Neuronal stem cell (in vitro differentiated cells): ENCODE results near the gene ARID3C.
A peak's percentile ranks its signal among the peaks of the same experiment; 100 is the strongest.

ENCODE experiments used
- DNase-seq: peaks from one replicate; pipeline ENCODE4 v3.0.0-alpha.2; 2013; ENCODE audit warnings: low spot score
- H2AFZ ChIP-seq: one replicate; pipeline ENCODE4 v1.6.1; 2013; ENCODE audit warnings: mild to moderate bottlenecking, low read length, inconsistent platforms
- H2AK5ac ChIP-seq: 2 replicates; pipeline ENCODE4 v1.6.1; 2013; ENCODE audit warnings: low read depth, mild to moderate bottlenecking, inconsistent platforms, low read length, moderate library complexity, mixed read lengths
- H2BK120ac ChIP-seq: 2 replicates; pipeline ENCODE4 v1.6.1; 2013; ENCODE audit warnings: low read depth, mild to moderate bottlenecking, inconsistent platforms, low read length, moderate library complexity, mixed read lengths
- H2BK12ac ChIP-seq: one replicate; pipeline ENCODE4 v1.6.1; 2013; ENCODE audit warnings: low read length, inconsistent platforms
- H2BK15ac ChIP-seq: 2 replicates; pipeline ENCODE4 v1.6.1; 2013; ENCODE audit warnings: mild to moderate bottlenecking, low read length, inconsistent platforms, mixed read lengths
- H2BK5ac ChIP-seq: one replicate; pipeline ENCODE4 v1.6.1; 2013; ENCODE audit warnings: inconsistent platforms, mild to moderate bottlenecking, low read length, moderate library complexity
- H3K14ac ChIP-seq: one replicate; pipeline ENCODE4 v1.6.1; 2013; ENCODE audit warnings: low read length, inconsistent platforms
- H3K18ac ChIP-seq: 2 replicates; pipeline ENCODE4 v1.6.1; 2013; ENCODE audit warnings: low read length, inconsistent platforms
- H3K23ac ChIP-seq: 2 replicates; pipeline ENCODE4 v1.6.1; 2013; ENCODE audit warnings: low read depth, mild to moderate bottlenecking, mixed read lengths, low read length, inconsistent platforms; ENCODE audit not compliant: poor library complexity
- H3K27ac ChIP-seq: replicated peaks from 3 replicates; pipeline ENCODE4 v1.5.1; 2013; ENCODE audit warnings: low read length, inconsistent platforms
- H3K27me3 ChIP-seq, 3 experiments: 2 replicates each; pipeline ENCODE4 v1.6.1; 2013; ENCODE audit warnings: low read length in 3 of 3, mild to moderate bottlenecking in 2 of 3, inconsistent platforms in 1 of 3, low read depth in 1 of 3, mixed read lengths in 1 of 3, moderate library complexity in 1 of 3; ENCODE audit not compliant: control insufficient read depth in 3 of 3, insufficient read depth in 3 of 3
- H3K36me3 ChIP-seq, 2 donors: replicated peaks in 1 of 2; 2 replicates each; pipeline ENCODE4 v1.6.1; 2013; ENCODE audit warnings: low read length in 2 of 2; ENCODE audit not compliant: control insufficient read depth in 2 of 2, insufficient read depth in 2 of 2
- H3K4ac ChIP-seq: 2 replicates; pipeline ENCODE4 v1.6.1; 2013; ENCODE audit warnings: inconsistent platforms, mild to moderate bottlenecking, low read length, moderate library complexity
- H3K4me1 ChIP-seq, 2 donors: 1 replicate in 1 of 2; 2 replicates in 1 of 2; pipeline ENCODE4 v1.6.1; 2013; ENCODE audit warnings: low read length in 2 of 2, low read depth in 1 of 2; ENCODE audit not compliant: control insufficient read depth in 2 of 2, insufficient read depth in 1 of 2
- H3K4me2 ChIP-seq: one replicate; pipeline ENCODE4 v1.6.1; 2013; ENCODE audit warnings: mild to moderate bottlenecking, low read length, inconsistent platforms; ENCODE audit not compliant: insufficient read depth, poor library complexity, severe bottlenecking
- H3K4me3 ChIP-seq, 2 donors: 2 replicates each; pipeline ENCODE4 v1.5.1; 2013; ENCODE audit warnings: low read length in 2 of 2, mild to moderate bottlenecking in 2 of 2, inconsistent platforms in 1 of 2, moderate library complexity in 1 of 2
- H3K79me1 ChIP-seq: one replicate; pipeline ENCODE4 v1.6.1; 2013; ENCODE audit warnings: low read depth, mild to moderate bottlenecking, inconsistent platforms, low read length, moderate library complexity
- H3K9ac ChIP-seq: one replicate; pipeline ENCODE4 v1.6.1; 2013; ENCODE audit warnings: mild to moderate bottlenecking, low read depth, low read length, inconsistent platforms; ENCODE audit not compliant: poor library complexity
- H3K9me3 ChIP-seq, 2 donors: replicated peaks in 1 of 2; 2 replicates each; pipeline versions ENCODE3 to v1.6.1; 2013; ENCODE audit warnings: low read length in 2 of 2, mild to moderate bottlenecking in 2 of 2, inconsistent platforms in 1 of 2, low read depth in 1 of 2, mixed read lengths in 1 of 2, moderate library complexity in 1 of 2; ENCODE audit not compliant: control insufficient read depth in 2 of 2, insufficient read depth in 1 of 2
- H4K8ac ChIP-seq: one replicate; pipeline ENCODE4 v1.6.1; 2013; ENCODE audit warnings: low read depth, mild to moderate bottlenecking, inconsistent platforms, low read length, moderate library complexity
- H4K91ac ChIP-seq: one replicate; pipeline ENCODE4 v1.6.1; 2013; ENCODE audit warnings: low read length, low read depth, mild to moderate bottlenecking, inconsistent platforms; ENCODE audit not compliant: poor library complexity
- WGBS, 2 donors: extraction: QIAGEN DNeasy Blood & Tissue Kit; methylation state at CpG; one replicate each; pipeline ENCODE4 v1.1.7; 2013; ENCODE audit warnings: missing lambda C conversion rate in 2 of 2, mixed read lengths in 1 of 2; ENCODE audit not compliant: insufficient read length in 2 of 2, insufficient replicate concordance in 1 of 2; ENCODE audit errors: extremely low coverage in 2 of 2; 5-methylcytosine and 5-hydroxymethylcytosine counted together

The ARID3C gene

DNA sequence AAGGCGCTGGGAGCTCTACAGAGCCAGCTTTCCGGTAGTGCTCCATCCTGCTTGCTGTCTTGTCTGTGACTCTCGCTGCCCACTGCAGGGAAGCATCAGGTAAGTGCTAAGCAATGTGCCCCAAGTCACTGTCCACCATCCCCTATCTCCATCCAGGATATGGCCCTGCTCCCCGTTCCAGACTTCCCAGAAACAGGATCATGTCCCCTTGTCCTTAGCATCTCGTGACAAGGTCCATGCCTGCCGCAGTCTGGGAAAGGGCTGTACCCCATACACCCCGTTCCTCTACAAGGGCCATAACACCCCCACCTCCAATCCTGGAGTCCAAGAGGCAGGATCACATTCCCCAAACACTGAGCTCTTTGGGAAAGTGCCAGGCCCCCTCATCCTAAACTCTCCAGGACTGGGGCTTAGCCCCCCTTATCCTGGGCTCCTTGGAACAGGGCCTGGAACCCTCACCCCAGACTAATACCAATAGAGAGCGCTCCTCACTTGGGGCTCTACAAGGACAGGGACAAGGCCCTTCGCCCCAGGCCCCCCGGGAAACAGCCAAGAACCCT, 17.5 kb downstream of the ARID3C start:
- no CpG with 5 or more reads among the region's 10 CpGs for WGBS, 2 donors
- Histone ChIP-seq H3K4me3 (peak overlapping the region; percentile 73 to 90), H2BK5ac (peak overlapping the region; percentile 83), H3K79me1 (peaks cover 6% of the 10 kb centered on the region), H3K27ac (peak overlapping the region; percentile 38), H2AFZ (peak overlapping the region; percentile 90), H3K18ac (peak overlapping the region; percentile 98), H3K23ac (no peak overlapping the region), H3K4me2 (peak overlapping the region; percentile 80), H2BK12ac (peak overlapping the region; percentile 27), H4K91ac (peak overlapping the region; percentile 1), H3K4ac (no peak overlapping the region), H2BK120ac (peak overlapping the region; percentile 11), H3K9ac (peak overlapping the region; percentile 93), H3K9me3 (no peaks in the 10 kb centered on the region), H2AK5ac (peak overlapping the region; percentile 71), H3K27me3 (peaks cover 0 to under 1% (median 0%) of the 10 kb centered on the region in 3 experiments), H3K14ac (peak overlapping the region; percentile 50), H3K36me3 (peaks cover 16 to 25% of the 10 kb centered on the region in 2 donors), H3K4me1 (peaks cover 9 to 13% of the 10 kb centered on the region in 2 donors), H2BK15ac (peak overlapping the region; percentile 6), H4K8ac (no peak overlapping the region)
- no peak for DNase-seq

DNA sequence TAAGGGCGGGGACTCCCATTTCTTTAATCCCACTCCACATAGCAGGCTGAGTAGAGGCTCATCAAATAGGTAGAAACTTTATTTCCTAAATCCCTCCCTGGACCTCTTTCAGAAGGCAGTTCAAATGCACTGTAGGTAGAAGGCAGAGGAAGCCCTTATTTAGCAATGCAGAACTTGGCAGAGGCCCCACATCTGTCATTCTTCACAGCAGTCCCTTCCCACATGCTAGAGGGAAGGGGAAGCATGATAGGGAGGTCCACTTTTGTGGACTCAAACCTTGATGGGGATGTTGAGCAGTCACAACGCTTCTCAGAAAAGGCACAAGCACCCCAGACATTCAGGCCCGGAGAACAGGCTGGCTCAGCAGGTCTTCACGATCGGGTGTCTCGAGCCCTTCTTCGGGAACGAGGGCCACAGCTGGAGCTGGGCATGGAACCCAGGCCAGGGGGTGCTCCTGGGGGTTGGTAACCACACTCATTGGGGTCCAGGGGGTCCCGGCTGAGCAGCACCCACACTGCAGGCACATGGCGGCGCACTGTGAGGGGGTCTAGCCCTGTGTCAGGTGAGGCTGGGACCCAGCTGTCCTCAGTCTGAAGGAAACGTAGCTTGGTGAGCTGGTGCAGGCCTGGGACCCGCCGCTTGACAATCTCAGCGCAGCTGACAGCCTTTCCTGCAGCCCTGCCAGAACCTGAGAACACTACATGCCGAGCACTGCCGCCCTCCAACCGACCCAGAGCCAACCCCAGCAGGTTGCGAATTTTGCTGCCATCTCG, 18.2 kb downstream of the ARID3C start:
- peak overlapping the region in 1 of 2 donors; percentile 73 for H3K4me3 ChIP-seq
- peaks cover 0 to 8% (median 0%) of the 10 kb centered on the region in 3 experiments for H3K27me3 ChIP-seq
- peak overlapping the region; percentile 6 for H2BK15ac ChIP-seq
- H4K8ac ChIP-seq = no peak overlapping the region
- WGBS, 2 donors = no CpG with 5 or more reads among the region's 20 CpGs
- H3K4me2 ChIP-seq = peak overlapping the region; percentile 80
- peak overlapping the region; percentile 83 for H2BK5ac ChIP-seq
- H4K91ac ChIP-seq = no peak overlapping the region
- DNase-seq = no peak
- no peak overlapping the region for H2AFZ ChIP-seq
- peaks cover 11 to 19% of the 10 kb centered on the region in 2 donors for H3K36me3 ChIP-seq
- peaks cover 9 to 13% of the 10 kb centered on the region in 2 donors for H3K4me1 ChIP-seq
- H3K4ac ChIP-seq = no peak overlapping the region
- H3K79me1 ChIP-seq = peaks cover 6% of the 10 kb centered on the region
- no peaks in the 10 kb centered on the region for H3K9me3 ChIP-seq
- H3K18ac ChIP-seq = peak overlapping the region; percentile 83
- H2BK120ac ChIP-seq = peak overlapping the region; percentile 11
- H3K23ac ChIP-seq = no peak overlapping the region
- H3K27ac ChIP-seq = no peak overlapping the region
- peak overlapping the region; percentile 71 for H2AK5ac ChIP-seq
- peak overlapping the region; percentile 12 for H3K14ac ChIP-seq
- H3K9ac ChIP-seq = peak overlapping the region; percentile 93
- peak overlapping the region; percentile 27 for H2BK12ac ChIP-seq

DNA sequence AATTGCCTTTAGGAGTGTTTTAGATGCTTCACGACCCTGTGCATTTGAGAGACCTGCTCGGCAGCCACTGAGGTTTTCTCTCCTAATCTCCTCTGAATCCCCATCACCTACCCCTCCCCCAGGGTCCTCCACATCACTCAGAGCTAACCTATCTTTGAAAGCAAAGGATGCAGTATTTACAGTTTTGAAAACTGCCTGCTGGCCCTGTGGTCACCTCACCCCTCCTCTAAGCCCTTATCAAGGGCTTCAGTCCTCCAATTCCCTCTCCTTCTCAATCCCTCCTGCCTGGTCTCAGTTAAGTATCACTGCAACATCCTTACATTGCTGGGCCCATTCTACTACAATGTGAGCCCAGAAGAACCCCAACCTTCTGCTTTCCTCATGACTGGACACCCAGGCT, 21.5 kb downstream of the ARID3C start:
- Histone ChIP-seq H2BK5ac (no peak overlapping the region), H3K23ac (no peak overlapping the region), H3K4me1 (peaks cover 11 to 13% of the 10 kb centered on the region in 2 donors), H3K4me2 (no peak overlapping the region), H3K27me3 (peaks cover 0 to 8% (median 0%) of the 10 kb centered on the region in 3 experiments), H3K27ac (no peak overlapping the region), H3K36me3 (peaks cover 3 to 10% of the 10 kb centered on the region in 2 donors), H2BK15ac (no peak overlapping the region), H3K9me3 (no peaks in the 10 kb centered on the region), H2BK12ac (no peak overlapping the region), H4K91ac (no peak overlapping the region), H3K79me1 (peaks cover 6% of the 10 kb centered on the region), H4K8ac (no peak overlapping the region), H3K9ac (no peak overlapping the region), H3K14ac (no peak overlapping the region), H2AFZ (no peak overlapping the region), H2AK5ac (no peak overlapping the region), H3K18ac (no peak overlapping the region), H3K4me3 (no peak overlapping the region), H2BK120ac (no peak overlapping the region), H3K4ac (no peak overlapping the region)
- DNase-seq = no peak
- WGBS, 2 donors = no CpG with 5 or more reads among the region's 2 CpGs

GRCh38 chr9:34606905-34607304, 22.0 kb downstream of the ARID3C start:
- Histone ChIP-seq H4K8ac (no peak overlapping the region), H2BK5ac (no peak overlapping the region), H3K23ac (no peak overlapping the region), H2AK5ac (no peak overlapping the region), H3K4me1 (peaks cover 14 to 15% of the 10 kb centered on the region in 2 donors), H2BK15ac (no peak overlapping the region), H3K4ac (no peak overlapping the region), H3K9me3 (no peaks in the 10 kb centered on the region), H2BK12ac (no peak overlapping the region), H3K27me3 (peaks cover 0 to 8% (median 0%) of the 10 kb centered on the region in 3 experiments), H3K14ac (no peak overlapping the region), H2AFZ (no peak overlapping the region), H3K79me1 (peaks cover 6% of the 10 kb centered on the region), H3K9ac (no peak overlapping the region), H3K36me3 (peaks cover 3 to 10% of the 10 kb centered on the region in 2 donors), H3K4me3 (no peak overlapping the region), H4K91ac (no peak overlapping the region), H3K4me2 (no peak overlapping the region), H3K27ac (no peak overlapping the region), H3K18ac (no peak overlapping the region), H2BK120ac (no peak overlapping the region)
- WGBS, 2 donors = no CpG with 5 or more reads among the region's 3 CpGs
- no peak for DNase-seq
